Heart left ventricle (tissue), 16 donors: ENCODE results near the gene PCDHB7. TPM values are rescaled to one million over a fixed set of nuclear protein-coding genes. Genes with fewer than 3 reads are reported as not detected.
A peak's percentile ranks its signal among the peaks of the same experiment; 100 is the strongest.
"Not testable (repeated sequence)": the region's sequence is repeated elsewhere in the genome, so short reads cannot be mapped to it uniquely, and the experiment has no call there.

Experiments used
- ATAC-seq, 4 donors: fragments of 200-7000 bp; cut with Tn5 transposase; one replicate each; pipeline ENCODE4 v1.9.1; 2020 to 2022; ENCODE audit warnings: moderate library complexity in 4 of 4, mild to moderate bottlenecking in 3 of 4, moderate number of reproducible peaks in 1 of 4
- DNase-seq, 5 donors: peaks; one replicate each; pipeline ENCODE4 v3.0.0-alpha.2; 2020
- H3K27ac ChIP-seq, 12 donors: fragments of 200-600 bp; sonication (generic) in 4 of 12; one replicate each; pipeline versions ENCODE4 v1.5.0 to v1.8.0; 2016 to 2022; ENCODE audit warnings: mild to moderate bottlenecking in 2 of 12
- H3K27me3 ChIP-seq, 9 donors: fragments of 200-600 bp; sonication (generic) in 2 of 9; one replicate each; pipeline versions ENCODE4 v1.5.1 to v1.8.0; 2016 to 2022; ENCODE audit warnings: mild to moderate bottlenecking in 3 of 9
- H3K36me3 ChIP-seq, 9 donors: fragments of 200-600 bp; sonication (generic) in 2 of 9; one replicate each; pipeline versions ENCODE4 v1.5.0 to v1.8.0; 2018 to 2022; ENCODE audit warnings: mild to moderate bottlenecking in 2 of 9
- H3K4me1 ChIP-seq, 12 donors: fragments of 200-600 bp; sonication (generic) in 4 of 12; one replicate each; pipeline versions ENCODE4 v1.5.0 to v1.8.0; 2016 to 2022; ENCODE audit warnings: mild to moderate bottlenecking in 3 of 12
- H3K4me3 ChIP-seq, 12 donors: fragments of 200-600 bp; sonication (generic) in 4 of 12; one replicate each; pipeline versions ENCODE4 v1.5.0 to v1.8.0; 2017 to 2022; ENCODE audit warnings: mild to moderate bottlenecking in 9 of 12, moderate library complexity in 4 of 12
- H3K9me3 ChIP-seq, 12 donors: fragments of 200-600 bp; sonication (generic) in 4 of 12; one replicate each; pipeline versions ENCODE4 v1.5.0 to v1.8.0; 2016 to 2022; ENCODE audit warnings: mild to moderate bottlenecking in 1 of 12
- CTCF ChIP-seq, 12 donors: fragments of 200-600 bp; sonication (generic) in 4 of 12; IDR thresholded peaks; one replicate each; pipeline versions ENCODE4 v1.5.0 to v1.8.0; 2018 to 2022; ENCODE audit warnings: antibody characterized with exemption in 12 of 12, mild to moderate bottlenecking in 5 of 12
- POLR2A ChIP-seq, 2 donors: fragments of 450-650 bp; IDR thresholded peaks; one replicate each; pipeline ENCODE4 v1.6.1; 2017; ENCODE audit warnings: antibody characterized with exemption in 2 of 2, mild to moderate bottlenecking in 2 of 2, moderate library complexity in 2 of 2
- WGBS, 4 donors: extraction: QIAGEN DNeasy Blood & Tissue Kit in 2 of 4; methylation state at CpG; one replicate each; pipeline versions ENCODE4 v1.1.5 to v1.1.7; 2013 to 2018; 5-methylcytosine and 5-hydroxymethylcytosine counted together
- intact Hi-C, 10 donors: fragments of 100-400 bp; cut with DNase I; formaldehyde crosslinking; loops; one replicate each; pipeline versions ENCODE4 v1.11.1 to v1.14.2; 2022
- polyA plus RNA-seq, 2 donors: library from polyadenylated mRNA; stranded (reverse); fragments of 200-250 nt; gene quantifications; one replicate each; pipeline ENCODE4 v1.2.3, GENCODE V29; 2013
- total RNA-seq, 9 donors: library from RNA; depleted of rRNA in 2 of 9; stranded (reverse); fragments of >200 nt in 2 of 9; fragmentation: NEBNext Ultra II Directional in 3 of 9; extraction: Animal tissue kit (Norgen Biotek cat#: 25700) in 3 of 9; gene quantifications; one replicate each; pipeline versions ENCODE4 v1.1.0 to v1.2.4, GENCODE V29; 2016 to 2023
- donor health status: ischemic (EF 13 %, LVEDD 7.1; RV severe dilation, severe dysfunction).
- donor health status: healthy with polysubstance abuse.
- donor health status: DM: no; HTN: yes; CAD: no.
- donor health status: DM: no; HTN: no; CAD: no.
- donor health status: ischemic (EF 25% LVEDD 6.9; RV normal size, moderate dysfunction).
- donor health status: ischemic (EF 25% LVEDD 5.7; RV mildly dilated, moderate dysfunction).
- donor health status: healthy.
- donor health status: DM: yes; HTN: yes; CAD: no.
- donor health status: ischemic (EF 35%, LVEDD 5.7; RV mildly dilated, moderate dysfunction).
- donor health status: nonischemic (EF 11% LVEDD 7.7; RV severe dilation, severe dysfunction).
- donor health status: DM: yes; HTN: yes; CAD: no.
- donor health status: PGD.
- donor health status: ischemic (EF 29% LVEDD 5.4; RV normal size, mild dysfunction).
- donor health status: nonischemic (EF 23%, LVEDD 6.1; RV moderate dilation, normal function).

The PCDHB7 gene
- total and polyA plus RNA-seq, 11 donors: 0.19 to 1.3 (median 0.76) TPM

- Histone ChIP-seq H3K4me3 (peak within 1 kb of the TSS in 2 of 12 donors; percentile 3 to 29), H3K4me1 (no peaks in the 10 kb centered on the region), H3K9me3 (peaks cover 0 to 94% (median 51%) of the 10 kb centered on the region in 12 donors), H3K27me3 (peaks cover 0 to 17% (median 0%) of the 10 kb centered on the region in 9 donors), H3K36me3 (peaks cover 0 to under 1% (median 0%) of the 10 kb centered on the region in 9 donors), H3K27ac (no peak within 1 kb of the TSS)
- 6 to 11% (median 8%) methylated on average over 10 of the region's 10 CpGs for WGBS, 4 donors
- DNase-seq: no peak
- TF ChIP-seq POLR2A (IDR thresholded peaks at IDR 0.05) (no peak), CTCF (IDR thresholded peaks at IDR 0.05) (peak in 8 of 12 donors; percentile 12 to 51 (median 42))
- ATAC-seq: no peak
- intact Hi-C loops: loop anchor here in 1 of 10 donors (10.0 kb wide), 1 partner anchor 53 kb away; the partner anchor contains the start of gene PCDHB15
Observed at GRCh38 chr5:141192110-141192725, 19.8 kb downstream of the PCDHB7 start, which contains the start of gene PCDHB10. Gene PCDHB10, plus strand, starts transcription at chr5:141192353. Its CDS starts 200 bp downstream, at chr5:141192553.

- not testable (repeated sequence) for H3K27ac ChIP-seq, ATAC-seq, DNase-seq, H3K4me1 ChIP-seq, H3K4me3 ChIP-seq, H3K36me3 ChIP-seq
- Histone ChIP-seq H3K27me3 (peaks cover 0 to 13% (median 0%) of the 10 kb centered on the region in 9 donors), H3K9me3 (peaks cover 0 to 95% (median 63%) of the 10 kb centered on the region in 12 donors)
- intact Hi-C loops: loop anchor here in 1 of 10 donors (10.0 kb wide), 1 partner anchor 50 kb away; the partner anchor contains the start of gene PCDHB15
- WGBS, 4 donors: 17 to 24% (median 22%) methylated on average over 6 to 33 of the region's 37 CpGs
Observed at GRCh38 chr5:141194332-141194731, 21.9 kb downstream of the PCDHB7 start.

GRCh38 chr5:141196363-141196762 is 23.9 kb downstream of the PCDHB7 start:
- Histone ChIP-seq H3K27ac (no peak overlapping the region), H3K9me3 (peaks cover 0 to 95% (median 62%) of the 10 kb centered on the region in 12 donors), H3K27me3 (peaks cover 0 to 10% (median 0%) of the 10 kb centered on the region in 9 donors), H3K4me3 (no peak overlapping the region), H3K4me1 (no peaks in the 10 kb centered on the region), H3K36me3 (peaks cover 0 to 3% (median 0%) of the 10 kb centered on the region in 9 donors)
- DNase-seq: no peak
- intact Hi-C loops: loop anchor here in 1 of 10 donors (10.0 kb wide), 1 partner anchor 48 kb away; the partner anchor contains the start of gene PCDHB15
- TF ChIP-seq CTCF (IDR thresholded peaks at IDR 0.05): no peak
- no peak for TF ChIP-seq POLR2A (IDR thresholded peaks at IDR 0.05)
- 22 to 55% (median 43%) methylated on average over 3 of the region's 3 CpGs for WGBS, 4 donors
- no peak for ATAC-seq

GRCh38 chr5:141199359-141200235 is 27.2 kb downstream of the PCDHB7 start, which contains the start of gene PCDHB11:
Gene PCDHB11, plus strand, starts transcription at chr5:141199627. Its CDS starts 148 bp downstream, at chr5:141199775.
- DNase-seq (no peak), ATAC-seq (no peak)
- WGBS, 4 donors: 33 to 48% (median 38%) methylated on average over 21 of the region's 21 CpGs
- H3K9me3 ChIP-seq: peaks cover 0 to 98% (median 61%) of the 10 kb centered on the region in 12 donors
- H3K4me1 ChIP-seq: no peaks in the 10 kb centered on the region
- intact Hi-C loops: loop anchor here in 1 of 10 donors (10.0 kb wide), 1 partner anchor 45 kb away; the partner anchor contains the start of gene PCDHB15
- no peak within 1 kb of the TSS for H3K27ac ChIP-seq
- H3K36me3 ChIP-seq: peaks cover 0 to 3% (median 0%) of the 10 kb centered on the region in 9 donors
- TF ChIP-seq CTCF (IDR thresholded peaks at IDR 0.05) (peak in 5 of 12 donors; percentile 13 to 25 (median 18)), POLR2A (IDR thresholded peaks at IDR 0.05) (no peak)
- H3K4me3 ChIP-seq: peak within 1 kb of the TSS in 8 of 12 donors; percentile 2 to 33 (median 12)
- H3K27me3 ChIP-seq: peaks cover 0 to 6% (median 0%) of the 10 kb centered on the region in 9 donors

GRCh38 chr5:141201126-141201525 is 28.7 kb downstream of the PCDHB7 start:
- DNase-seq, H3K4me3 ChIP-seq, H3K27ac ChIP-seq, H3K4me1 ChIP-seq, H3K27me3 ChIP-seq, ATAC-seq, H3K36me3 ChIP-seq, intact Hi-C loops: not testable (repeated sequence)
- WGBS, 4 donors: 27 to 34% (median 29%) methylated on average over 11 to 28 of the region's 38 CpGs
- peaks cover 0 to 96% (median 47%) of the 10 kb centered on the region in 12 donors for H3K9me3 ChIP-seq

GRCh38 chr5:141201646-141202045 is 29.2 kb downstream of the PCDHB7 start:
- intact Hi-C loops: not testable (repeated sequence)
- 29 to 42% (median 33%) methylated on average over 22 to 33 of the region's 35 CpGs for WGBS, 4 donors

More at GRCh38 chr5:141201646-141202045, 29.2 kb downstream of the PCDHB7 start:
- H3K27ac ChIP-seq, H3K27me3 ChIP-seq, H3K4me1 ChIP-seq, DNase-seq, ATAC-seq, H3K4me3 ChIP-seq, H3K36me3 ChIP-seq: not testable (repeated sequence)
- peaks cover 0 to 96% (median 42%) of the 10 kb centered on the region in 12 donors for H3K9me3 ChIP-seq
